Measurements from ENCODE around the gene ZFR2. TPM values are rescaled to one million over a fixed set of nuclear protein-coding genes. Genes with fewer than 3 reads are reported as not detected.

ZFR2 gene
- total and polyA plus RNA-seq, 10 of the 15 experiments (the other 5 are each of a cell fraction or from before 2014, with no cell fraction given) = 0.18 TPM; not detected in 9

DNA sequence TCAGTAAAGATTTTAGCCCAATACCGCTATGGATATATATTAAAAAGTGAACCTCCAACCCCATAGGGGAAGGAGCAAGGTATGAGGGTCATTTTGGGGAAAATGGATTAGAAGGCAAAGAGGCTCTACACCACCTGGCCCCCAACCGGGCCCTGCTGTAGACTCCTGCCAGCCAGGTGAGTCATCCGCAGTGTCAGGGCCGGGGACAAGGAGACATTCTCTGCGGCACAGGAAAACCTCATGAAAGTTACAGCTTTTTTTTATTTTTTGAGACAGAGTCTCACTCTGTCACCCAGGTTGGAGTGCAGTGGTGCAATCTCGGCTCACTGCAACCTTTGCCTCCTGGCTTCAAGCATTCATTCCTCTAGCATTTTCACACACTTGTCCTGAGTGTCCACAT lies 32.0 kb downstream of the ZFR2 start (continued):
- TF ChIP-seq, protein P1, sequence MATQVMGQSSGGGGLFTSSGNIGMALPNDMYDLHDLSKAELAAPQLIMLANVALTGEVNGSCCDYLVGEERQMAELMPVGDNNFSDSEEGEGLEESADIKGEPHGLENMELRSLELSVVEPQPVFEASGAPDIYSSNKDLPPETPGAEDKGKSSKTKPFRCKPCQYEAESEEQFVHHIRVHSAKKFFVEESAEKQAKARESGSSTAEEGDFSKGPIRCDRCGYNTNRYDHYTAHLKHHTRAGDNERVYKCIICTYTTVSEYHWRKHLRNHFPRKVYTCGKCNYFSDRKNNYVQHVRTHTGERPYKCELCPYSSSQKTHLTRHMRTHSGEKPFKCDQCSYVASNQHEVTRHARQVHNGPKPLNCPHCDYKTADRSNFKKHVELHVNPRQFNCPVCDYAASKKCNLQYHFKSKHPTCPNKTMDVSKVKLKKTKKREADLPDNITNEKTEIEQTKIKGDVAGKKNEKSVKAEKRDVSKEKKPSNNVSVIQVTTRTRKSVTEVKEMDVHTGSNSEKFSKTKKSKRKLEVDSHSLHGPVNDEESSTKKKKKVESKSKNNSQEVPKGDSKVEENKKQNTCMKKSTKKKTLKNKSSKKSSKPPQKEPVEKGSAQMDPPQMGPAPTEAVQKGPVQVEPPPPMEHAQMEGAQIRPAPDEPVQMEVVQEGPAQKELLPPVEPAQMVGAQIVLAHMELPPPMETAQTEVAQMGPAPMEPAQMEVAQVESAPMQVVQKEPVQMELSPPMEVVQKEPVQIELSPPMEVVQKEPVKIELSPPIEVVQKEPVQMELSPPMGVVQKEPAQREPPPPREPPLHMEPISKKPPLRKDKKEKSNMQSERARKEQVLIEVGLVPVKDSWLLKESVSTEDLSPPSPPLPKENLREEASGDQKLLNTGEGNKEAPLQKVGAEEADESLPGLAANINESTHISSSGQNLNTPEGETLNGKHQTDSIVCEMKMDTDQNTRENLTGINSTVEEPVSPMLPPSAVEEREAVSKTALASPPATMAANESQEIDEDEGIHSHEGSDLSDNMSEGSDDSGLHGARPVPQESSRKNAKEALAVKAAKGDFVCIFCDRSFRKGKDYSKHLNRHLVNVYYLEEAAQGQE (IDR thresholded peaks at IDR 0.05; ENCODE audit: low read depth, low read length) = no peak
- TF ChIP-seq ZSCAN29 (IDR thresholded peaks at IDR 0.05) = no peak
- TF ChIP-seq TCF12 (IDR thresholded peaks at IDR 0.05; ENCODE audit: low read depth, low read length) = no peak
- TF ChIP-seq TARDBP (IDR thresholded peaks at IDR 0.05; ENCODE audit: borderline replicate concordance) = no peak
- TF ChIP-seq GATAD2B (conservative IDR thresholded peaks at IDR 0.05; ENCODE audit: low read depth) = no peak
- no peak for TF ChIP-seq SREBF2 (IDR thresholded peaks at IDR 0.05; ENCODE audit: low read length)
- no peak for TF ChIP-seq IKZF1 (conservative IDR thresholded peaks at IDR 0.05)

DNA sequence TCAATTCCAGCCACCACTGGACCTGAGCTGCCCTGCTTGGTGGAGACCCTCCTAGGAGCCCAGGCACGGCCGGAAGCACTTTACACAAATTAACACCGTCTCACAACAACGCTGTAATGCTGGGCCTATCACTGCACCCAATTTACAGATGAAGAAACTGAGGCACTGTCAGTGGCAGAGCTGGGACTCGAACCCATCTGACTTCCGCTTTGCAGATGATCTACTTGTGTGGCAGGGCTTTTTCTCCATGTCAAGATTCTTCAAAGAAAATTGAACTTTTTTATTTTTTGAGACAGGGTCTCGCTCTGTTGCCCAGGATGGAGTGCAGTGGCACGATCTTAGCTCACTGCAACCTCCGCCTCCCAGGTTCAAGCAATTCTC lies 33.8 kb downstream of the ZFR2 start:
- no peaks in the 10 kb centered on the region for H3K4me1 ChIP-seq (ENCODE audit: control insufficient read depth, insufficient read depth, low read length)
- POLR2A ChIA-PET = no interaction called here
- no peaks in the 10 kb centered on the region; the same call in 2 of the 3 replicates for H3K9me3 ChIP-seq (replicated peaks; ENCODE audit: control insufficient read depth, insufficient read depth, low read length)
- H3K9ac ChIP-seq (ENCODE audit: control insufficient read depth, insufficient read depth, low read length) = no peak overlapping the region
- CTCF ChIA-PET = interaction anchor here (0.6 kb wide), 1 partner anchor 16 kb away, joined by 3 read pairs; no protein-coding TSS in a partner anchor
- 64% methylated on average over 9 of the region's 9 CpGs for WGBS (ENCODE audit: insufficient coverage, insufficient replicate concordance, low lambda C conversion rate, missing lambda C conversion rate)
- no peaks in the 10 kb centered on the region for H3K27me3 ChIP-seq (replicated peaks in 1 of 2; ENCODE audit: control insufficient read depth in 2 of 2, insufficient read depth in 2 of 2, low read length in 1 of 2)
- ATAC-seq = no peak
- no peaks in the 10 kb centered on the region for H3K36me3 ChIP-seq (ENCODE audit: control insufficient read depth in 2 of 2, insufficient read depth in 2 of 2, low read length in 1 of 2)
- BruUV-seq (replicated peaks) = no TSS peak
- intact Hi-C loops (cut with micrococcal nuclease; ENCODE audit: unreplicated experiment) (no loop called here), in situ Hi-C loops (cut with MboI) (no loop called here)
- H4K20me1 ChIP-seq (ENCODE audit: control insufficient read depth, insufficient read depth) = no peaks in the 10 kb centered on the region
- no peak for TF ChIP-seq LARP7 (IDR thresholded peaks at IDR 0.05)
- no peak for TF ChIP-seq CHD2 (IDR thresholded peaks at IDR 0.05; ENCODE audit: borderline replicate concordance, low read depth, low read length)
- no peak for TF ChIP-seq ESRRA (IDR thresholded peaks at IDR 0.05; ENCODE audit: low read length)
- no peak for TF ChIP-seq CBX3 (IDR thresholded peaks at IDR 0.05; ENCODE audit: borderline replicate concordance, low read depth)
- no peak for TF ChIP-seq MEF2B (IDR thresholded peaks at IDR 0.05; ENCODE audit: partially characterized antibody, poor library complexity, severe bottlenecking)
- no peak for TF ChIP-seq HDGF (IDR thresholded peaks at IDR 0.05)
- no peak for TF ChIP-seq NBN (IDR thresholded peaks at IDR 0.05)
- no peak for TF ChIP-seq EED (IDR thresholded peaks at IDR 0.05; ENCODE audit: low read depth)
- TF ChIP-seq EZH2 (IDR thresholded peaks at IDR 0.05; ENCODE audit: borderline replicate concordance, control insufficient read depth, low read depth, low read length) = no peak
- no peak overlapping the region for H3K4me3 ChIP-seq
- FAIRE-seq = no peak
- H3K79me2 ChIP-seq (ENCODE audit: control insufficient read depth, insufficient read depth, low read length) = no peaks in the 10 kb centered on the region
- H2AFZ ChIP-seq (ENCODE audit: control insufficient read depth, low read depth, low read length) = no peak overlapping the region
- H3K27ac ChIP-seq (ENCODE audit: control insufficient read depth, insufficient read depth) = no peak overlapping the region
- RAD21 ChIA-PET (ENCODE audit: unreplicated experiment) = no interaction called here
- no peak for DNase-seq (ENCODE audit: low read depth, low spot score)
- SMC1A ChIA-PET (ENCODE audit: uncharacterized antibody, unreplicated experiment) = no interaction called here
- H3K4me2 ChIP-seq (ENCODE audit: control insufficient read depth, insufficient read depth) = no peak overlapping the region
